ENCODE results near the gene ZEB2. TPM values are rescaled to one million over a fixed set of nuclear protein-coding genes. Genes with fewer than 3 reads are reported as not detected.

The ZEB2 gene
- total and polyA plus RNA-seq, 2 of the 8 experiments (the other 6 are each of a cell fraction or from before 2014, with no cell fraction given) = 0.38 TPM; not detected in 1

GRCh38 chr2:144503242-144503641 is 16.7 kb downstream of the ZEB2 start (continued):
- TF ChIP-seq CHD7 (IDR thresholded peaks at IDR 0.05; ENCODE audit: insufficient replicate concordance, low read length) (no peak), SRF (IDR thresholded peaks at IDR 0.05; ENCODE audit: low read depth, low read length) (no peak), SAP30 (IDR thresholded peaks at IDR 0.05; ENCODE audit: insufficient read depth, insufficient replicate concordance, low read length) (no peak), PHF8 (conservative IDR thresholded peaks at IDR 0.05; ENCODE audit: low read depth, low read length) (no peak), CHD1 (IDR thresholded peaks at IDR 0.05; ENCODE audit: low read depth, low read length) (no peak), CTBP2 (IDR thresholded peaks at IDR 0.05; ENCODE audit: borderline replicate concordance, insufficient read depth, insufficient read length, low read length) (no peak), JUND (IDR thresholded peaks at IDR 0.05; ENCODE audit: low read length) (no peak), GTF2F1 (IDR thresholded peaks at IDR 0.05; ENCODE audit: borderline replicate concordance, low read depth, low read length) (no peak), MAX (IDR thresholded peaks at IDR 0.05) (no peak)
